Testis (tissue), 2 donors: Measurements from ENCODE around the gene KCTD3.

Experiments used
- CTCF ChIP-seq, 3 experiments: fragments of 450-650 bp in 2 of 3; fragments of 200-600 bp in 1 of 3; sonication (generic) in 1 of 3; IDR thresholded peaks; one replicate each; pipeline ENCODE4 v1.5.1; 2016 to 2019; ENCODE audit warnings: antibody characterized with exemption in 3 of 3, mild to moderate bottlenecking in 2 of 3, moderate library complexity in 1 of 3
- POLR2A ChIP-seq: fragments of 450-650 bp; IDR thresholded peaks from one replicate; pipeline ENCODE4 v1.6.1; 2017; ENCODE audit warnings: antibody characterized with exemption, mild to moderate bottlenecking, moderate library complexity

GRCh38 chr1:215631040-215631439 is 63.9 kb downstream of the KCTD3 start:
- TF ChIP-seq CTCF (IDR thresholded peaks at IDR 0.05) (no peak), POLR2A (no peak)
